HG02970 (cell line): ENCODE measurements around the gene POTEJ.
"Not testable (repeated sequence)": the region's sequence is repeated elsewhere in the genome, so short reads cannot be mapped to it uniquely, and the experiment has no call there.

Source experiments
- ATAC-seq: cut with Tn5 transposase; IDR thresholded peaks from one replicate; pipeline ENCODE4 v1.9.1; 2021; ENCODE audit warnings: mild to moderate bottlenecking, moderate library complexity, moderate number of reproducible peaks; ENCODE audit not compliant: unreplicated experiment, low FRiP score

POTEJ gene

DNA sequence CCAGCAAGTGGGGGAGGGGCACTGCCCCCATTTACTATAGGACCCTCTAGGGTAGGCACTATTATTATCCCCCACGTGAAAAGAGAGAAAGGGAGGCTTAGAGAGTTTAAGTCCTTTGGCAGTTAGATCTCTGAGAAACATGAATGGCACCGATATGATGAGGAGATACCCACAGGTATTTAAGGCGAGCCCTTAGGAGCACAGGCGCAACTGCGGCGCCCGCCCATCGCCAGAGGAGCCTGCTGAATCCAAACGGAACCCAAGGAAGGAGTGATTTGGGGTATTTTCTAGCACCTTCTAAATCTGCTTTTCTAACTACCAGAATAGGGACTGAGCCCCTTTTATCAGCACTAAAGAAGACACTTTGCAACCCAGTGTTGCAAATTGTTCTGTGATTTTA is 11.3 kb upstream of the POTEJ start:
- not testable (repeated sequence) for ATAC-seq

GRCh38 chr2:130601648-130602302 is 9.5 kb upstream of the POTEJ start:
- not testable (repeated sequence) for ATAC-seq

DNA sequence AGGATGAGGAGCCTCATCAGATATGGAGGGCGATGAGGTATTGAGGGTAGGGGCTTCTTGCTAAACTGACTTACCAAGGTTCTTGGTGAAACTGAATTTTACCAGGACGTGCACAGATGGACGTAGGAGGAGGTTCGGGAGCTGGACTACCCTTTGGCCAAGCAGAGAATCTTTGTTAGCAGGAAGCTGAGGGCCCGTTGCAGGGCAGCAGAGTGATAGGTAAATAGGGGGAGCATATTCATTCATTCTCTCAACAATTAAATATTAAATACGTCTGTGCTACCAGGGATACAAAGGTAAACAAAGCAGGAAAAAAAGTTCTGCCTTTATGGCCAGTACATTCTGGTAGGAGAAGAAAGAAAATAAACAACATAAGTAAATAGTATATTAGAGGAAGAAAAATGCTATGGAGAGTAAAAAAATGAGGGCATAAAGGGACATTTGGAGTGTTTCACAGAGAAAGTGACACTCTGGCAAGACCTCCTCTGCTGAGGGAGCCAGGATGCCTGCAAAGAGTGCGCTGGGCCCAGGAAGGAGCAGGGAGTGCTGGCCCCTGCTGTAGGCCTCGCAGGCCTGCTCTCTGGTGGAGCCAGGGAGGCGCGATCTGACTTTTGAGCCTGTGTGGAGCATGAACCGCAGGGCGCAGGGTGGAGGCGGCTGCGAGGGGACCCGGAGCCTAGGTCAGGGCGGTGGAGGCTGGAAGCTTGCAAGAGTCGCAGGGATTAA is 2.8 kb upstream of the POTEJ start:
- not testable (repeated sequence) for ATAC-seq

DNA sequence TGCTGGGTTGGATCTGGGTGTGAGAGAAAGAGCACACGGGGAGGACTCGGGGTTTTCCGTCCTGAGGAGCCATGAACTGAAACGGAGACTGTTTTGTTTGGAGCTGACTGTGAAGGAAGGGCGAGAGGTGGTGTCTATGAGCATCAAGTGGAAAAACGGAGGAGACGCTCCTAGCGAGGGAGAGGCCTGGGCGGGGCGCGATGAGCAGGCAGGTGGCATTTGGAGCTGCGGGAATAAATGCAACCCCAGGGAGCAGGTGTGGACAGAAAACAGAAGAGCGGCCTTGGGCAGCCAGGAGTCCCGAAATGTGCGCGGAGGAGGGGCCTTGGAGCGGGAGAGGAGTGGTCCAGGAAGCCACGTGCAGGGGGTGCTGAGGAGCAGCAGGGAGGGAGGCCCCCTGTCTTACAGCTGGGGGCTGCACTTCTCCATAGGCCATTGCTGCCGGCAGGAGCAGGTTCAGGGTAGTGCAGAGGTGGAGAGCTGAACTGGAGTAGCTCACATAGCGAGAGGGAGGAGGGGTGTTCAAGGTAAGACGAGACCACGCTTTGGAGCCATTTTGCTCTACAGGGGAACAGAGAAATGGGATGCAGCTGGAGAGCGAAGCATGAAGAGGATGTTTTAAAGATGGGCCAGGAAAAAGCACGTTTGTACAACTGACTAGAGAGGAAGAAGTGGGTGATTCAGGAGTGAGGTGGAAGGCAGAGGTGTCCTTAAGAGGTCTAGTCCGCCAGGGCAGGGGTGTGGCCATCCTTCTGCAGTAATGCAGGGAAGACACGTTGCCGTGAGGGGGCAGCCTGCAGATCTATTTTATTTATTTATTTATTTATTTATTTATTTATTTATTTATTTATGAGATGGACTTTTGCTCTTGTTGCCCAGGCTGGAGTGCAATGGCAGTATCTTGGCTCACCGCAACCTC is 2.0 kb upstream of the POTEJ start:
- ATAC-seq: not testable (repeated sequence)

DNA sequence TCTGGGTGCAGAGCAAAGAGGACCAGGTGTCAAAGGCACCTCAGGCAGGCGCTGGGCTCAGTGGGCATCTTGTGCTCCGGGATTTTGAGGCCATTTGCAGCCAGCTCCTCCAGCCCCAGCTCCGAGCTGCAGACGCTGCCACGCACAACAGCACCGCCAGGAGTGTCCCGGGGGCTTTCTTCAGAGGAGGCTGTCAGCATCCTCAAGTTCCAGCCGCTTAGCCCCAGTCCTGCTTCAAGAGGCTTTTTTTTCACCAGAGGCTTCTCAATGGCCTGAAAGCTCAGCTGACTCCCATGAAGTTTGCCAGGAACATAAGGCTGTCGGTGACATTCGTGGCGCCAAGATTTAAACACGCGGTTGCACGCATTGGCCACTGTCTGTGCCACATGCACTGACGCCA is 754 bp upstream of the POTEJ start:
- ATAC-seq: not testable (repeated sequence)

DNA sequence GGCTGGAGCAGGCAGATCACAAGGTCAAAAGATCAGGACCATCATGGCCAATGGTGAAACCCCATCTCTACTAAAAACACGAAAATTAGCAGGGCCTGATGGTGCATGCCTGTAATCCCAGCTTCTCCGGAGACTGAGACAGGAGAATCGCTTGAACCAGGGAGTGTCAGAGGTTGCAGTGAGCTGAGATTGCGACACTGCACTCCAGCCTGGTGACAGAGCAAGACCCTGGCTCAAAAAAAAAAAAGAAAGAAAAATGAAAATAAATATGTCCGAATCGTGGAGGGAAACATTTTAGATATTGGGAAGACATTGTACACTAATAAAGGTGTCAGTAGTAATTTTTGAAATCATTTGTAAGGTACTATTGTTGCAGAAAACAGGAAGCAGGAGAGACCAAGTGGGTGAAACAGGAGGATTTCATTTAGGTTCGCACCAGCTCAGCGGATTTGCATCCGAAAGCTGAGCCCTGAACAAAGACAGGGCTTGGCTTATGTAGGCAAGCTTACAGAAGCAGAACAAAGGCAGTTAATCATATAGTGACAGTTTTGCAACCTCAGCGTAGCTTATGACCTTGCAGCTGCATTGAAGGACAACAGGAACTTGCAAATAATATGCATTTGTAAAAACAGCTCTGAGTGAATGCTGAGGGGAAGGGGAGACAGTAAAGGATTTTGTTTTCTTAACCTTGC is 17.7 kb downstream of the POTEJ start:
- ATAC-seq: not testable (repeated sequence)

DNA sequence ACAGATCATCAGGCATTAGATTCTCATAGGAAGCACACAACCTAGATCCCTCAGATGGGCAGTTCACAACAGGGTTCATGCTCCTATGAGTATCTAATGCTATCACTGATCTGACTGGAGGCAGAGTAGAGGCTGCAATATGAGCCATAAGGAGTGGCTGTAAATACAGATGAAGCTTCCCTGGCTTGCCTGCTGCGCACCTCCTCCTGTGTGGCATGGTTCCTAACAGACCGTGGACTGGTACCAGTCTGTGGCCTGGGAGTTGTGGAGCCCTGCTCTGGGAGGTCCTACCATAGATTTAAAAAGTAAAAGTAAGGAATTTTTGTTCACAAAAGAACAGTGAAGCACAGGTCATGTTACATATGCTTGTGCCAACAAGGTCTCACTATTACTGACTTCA is 27.7 kb downstream of the POTEJ start:
- not testable (repeated sequence) for ATAC-seq

- ATAC-seq: not testable (repeated sequence)
These were observed 30.4 kb downstream of the POTEJ start for GRCh38 chr2:130641688-130642087.

- not testable (repeated sequence) for ATAC-seq
These were observed 38.0 kb downstream of the POTEJ start for GRCh38 chr2:130649285-130649684.

DNA sequence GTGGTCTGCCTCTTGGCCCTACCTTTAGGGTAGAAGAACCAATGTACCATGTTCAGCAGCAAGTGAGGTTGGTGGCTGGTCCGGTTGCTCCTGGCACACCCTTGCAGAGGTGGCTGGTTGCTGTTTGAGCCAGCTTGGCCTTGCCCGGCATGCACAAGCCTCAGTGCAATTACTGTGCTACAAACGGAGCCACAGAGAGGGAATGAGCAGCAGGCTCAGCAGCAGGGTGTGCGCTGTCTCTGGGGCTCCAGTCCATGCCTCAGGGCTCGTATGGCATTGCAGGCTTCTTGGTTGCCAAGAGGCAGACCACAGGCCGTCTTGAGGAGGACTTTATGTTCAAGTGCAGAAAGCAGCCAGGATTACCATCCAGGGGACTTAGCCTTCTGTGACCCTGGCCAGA is 53.3 kb downstream of the POTEJ start:
- ATAC-seq: not testable (repeated sequence)

DNA sequence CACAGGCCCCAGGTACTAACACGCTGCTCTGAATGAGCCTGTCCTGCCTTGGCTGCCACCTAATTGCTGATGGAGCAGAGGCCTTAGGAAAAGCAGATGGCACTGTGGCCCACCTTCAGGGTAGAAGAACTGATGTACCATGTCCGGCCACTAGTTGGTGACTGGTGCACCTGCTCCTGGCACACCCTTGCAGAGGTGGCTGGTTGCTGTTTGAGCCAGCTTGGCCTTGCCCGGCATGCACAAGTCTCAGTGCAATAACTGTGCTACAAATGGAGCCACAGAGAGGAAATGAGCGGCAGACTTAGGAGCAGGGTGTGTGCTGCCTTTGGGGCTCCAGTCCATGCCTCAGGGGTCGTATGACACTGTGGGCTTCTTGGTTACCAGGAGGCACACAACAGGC is 54.4 kb downstream of the POTEJ start:
- ATAC-seq: not testable (repeated sequence)

GRCh38 chr2:130667516-130667915 is 56.3 kb downstream of the POTEJ start:
- not testable (repeated sequence) for ATAC-seq

- ATAC-seq: not testable (repeated sequence)
These were observed 58.9 kb downstream of the POTEJ start for GRCh38 chr2:130670026-130670745.

DNA sequence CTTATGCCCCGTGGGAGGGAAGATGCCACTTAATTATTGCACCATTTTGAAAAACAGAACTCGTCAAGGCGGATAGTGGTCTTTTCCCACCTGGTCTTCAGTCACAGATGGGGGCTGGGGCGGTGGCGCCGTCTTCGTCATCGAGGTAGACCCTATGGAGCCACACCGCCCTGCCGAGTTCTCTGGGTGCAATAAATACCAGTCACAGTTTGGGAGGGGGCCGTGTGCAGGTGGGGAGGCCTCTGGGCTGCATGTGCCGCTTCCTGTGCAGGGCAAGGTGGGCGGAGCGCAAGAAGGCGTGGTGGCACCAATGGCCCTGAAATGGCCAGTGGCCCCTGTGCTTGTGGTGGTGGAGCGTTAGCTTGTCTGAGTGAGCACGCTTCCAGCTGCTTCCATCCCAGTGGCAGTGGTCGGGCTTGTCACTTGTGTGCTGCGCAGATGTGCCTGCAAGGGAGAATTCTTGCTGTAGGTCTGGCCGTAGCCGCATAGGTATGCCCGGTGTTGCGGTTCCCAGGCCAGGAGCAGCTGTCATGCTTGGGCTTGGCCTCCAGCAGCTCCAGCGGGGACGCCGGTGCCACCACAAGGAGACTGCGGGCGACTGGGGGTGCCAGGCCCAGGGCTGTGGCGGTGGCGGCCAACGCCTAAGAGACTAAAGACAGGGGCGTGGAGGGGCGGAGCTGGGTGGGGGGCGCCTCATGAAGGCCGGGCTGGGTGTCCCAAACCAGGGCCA is 81.0 kb downstream of the POTEJ start:
- not testable (repeated sequence) for ATAC-seq

DNA sequence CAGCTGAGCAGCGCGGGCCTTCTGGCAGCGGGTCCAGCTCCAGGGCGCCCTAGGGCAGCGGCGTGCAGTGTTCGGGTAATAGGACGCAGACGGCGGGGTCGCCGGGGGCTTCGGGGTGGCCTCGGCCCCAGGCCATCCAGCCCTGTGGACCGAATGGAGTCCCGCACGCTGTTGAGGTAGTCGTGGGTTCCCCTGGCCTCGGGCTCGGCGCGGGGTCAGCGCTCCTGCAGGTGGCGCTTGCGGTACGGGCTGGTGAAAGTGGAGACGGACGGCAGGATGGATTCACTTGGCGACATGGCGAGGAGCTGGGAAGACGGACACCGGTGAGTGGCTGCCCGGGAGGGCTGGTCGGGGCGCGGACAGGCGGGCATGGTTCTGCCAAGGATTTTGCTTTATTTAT is 82.2 kb downstream of the POTEJ start:
- not testable (repeated sequence) for ATAC-seq

- ATAC-seq: not testable (repeated sequence)
These were observed 92.0 kb downstream of the POTEJ start for GRCh38 chr2:130703250-130703649.
